HL-60 (cell line): Measurements from ENCODE around the gene SPATA31E1.

Experiments used
- GABPA ChIP-seq: IDR thresholded peaks from 2 replicates; pipeline ENCODE4 v1.6.1; 2012; ENCODE audit warnings: low read depth
- POLR2AphosphoS5 ChIP-seq: IDR thresholded peaks from 2 replicates; pipeline ENCODE4 v1.6.1; 2012; ENCODE audit warnings: low read depth
- SPI1 ChIP-seq: IDR thresholded peaks from 2 replicates; pipeline ENCODE4 v1.6.1; 2012; ENCODE audit warnings: low read depth, mild to moderate bottlenecking, borderline replicate concordance
- TF ChIP-seq, protein P1 (sequence below): IDR thresholded peaks from one replicate; pipeline ENCODE4 v1.5.1; 2011; ENCODE audit warnings: low read length, control low read depth, inconsistent platforms; ENCODE audit not compliant: insufficient read depth
- TF ChIP-seq, protein P2 (sequence below): IDR thresholded peaks from 2 replicates; pipeline ENCODE4 v1.6.1; 2012; ENCODE audit warnings: low read depth; ENCODE audit not compliant: insufficient replicate concordance

DNA sequence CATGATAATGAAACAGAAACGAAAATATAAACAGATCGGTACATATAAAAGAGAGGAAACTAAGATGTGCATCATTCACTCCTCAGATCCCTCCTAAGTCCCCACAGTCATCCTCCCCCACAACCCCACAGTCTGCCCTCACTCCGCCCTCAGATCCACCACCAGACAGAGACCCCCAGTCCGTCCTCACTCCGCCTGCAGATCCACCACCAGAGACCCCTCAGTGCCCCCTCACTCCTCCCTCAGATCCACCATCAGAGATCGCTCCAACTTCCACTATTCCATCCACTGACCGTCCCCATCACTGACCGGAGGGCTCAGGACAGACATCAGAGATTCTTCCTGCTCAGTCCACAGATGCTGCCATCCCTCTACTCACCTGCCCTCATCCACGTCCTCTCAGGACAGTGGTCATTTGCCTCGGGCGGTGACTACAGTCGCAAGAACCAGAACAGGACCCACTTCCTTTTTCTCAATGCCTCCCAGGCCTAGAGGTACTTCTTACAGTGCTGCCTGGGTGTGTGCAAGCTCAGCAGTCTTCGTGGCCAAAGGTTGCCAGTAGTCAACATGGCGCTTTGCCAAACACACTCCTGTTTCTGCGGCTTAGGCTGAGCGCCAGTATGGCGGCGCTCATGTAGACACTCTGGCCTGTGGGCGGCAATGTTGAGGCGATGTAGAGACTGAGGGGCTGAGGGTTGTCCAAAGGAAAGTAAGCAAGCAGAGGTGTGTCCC is 26.8 kb downstream of the SPATA31E1 start:
- TF ChIP-seq, protein P1, sequence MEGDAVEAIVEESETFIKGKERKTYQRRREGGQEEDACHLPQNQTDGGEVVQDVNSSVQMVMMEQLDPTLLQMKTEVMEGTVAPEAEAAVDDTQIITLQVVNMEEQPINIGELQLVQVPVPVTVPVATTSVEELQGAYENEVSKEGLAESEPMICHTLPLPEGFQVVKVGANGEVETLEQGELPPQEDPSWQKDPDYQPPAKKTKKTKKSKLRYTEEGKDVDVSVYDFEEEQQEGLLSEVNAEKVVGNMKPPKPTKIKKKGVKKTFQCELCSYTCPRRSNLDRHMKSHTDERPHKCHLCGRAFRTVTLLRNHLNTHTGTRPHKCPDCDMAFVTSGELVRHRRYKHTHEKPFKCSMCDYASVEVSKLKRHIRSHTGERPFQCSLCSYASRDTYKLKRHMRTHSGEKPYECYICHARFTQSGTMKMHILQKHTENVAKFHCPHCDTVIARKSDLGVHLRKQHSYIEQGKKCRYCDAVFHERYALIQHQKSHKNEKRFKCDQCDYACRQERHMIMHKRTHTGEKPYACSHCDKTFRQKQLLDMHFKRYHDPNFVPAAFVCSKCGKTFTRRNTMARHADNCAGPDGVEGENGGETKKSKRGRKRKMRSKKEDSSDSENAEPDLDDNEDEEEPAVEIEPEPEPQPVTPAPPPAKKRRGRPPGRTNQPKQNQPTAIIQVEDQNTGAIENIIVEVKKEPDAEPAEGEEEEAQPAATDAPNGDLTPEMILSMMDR, result no peak
- no peak for TF ChIP-seq SPI1
- no peak for TF ChIP-seq GABPA
- TF ChIP-seq POLR2AphosphoS5, result no peak
- TF ChIP-seq, protein P2, sequence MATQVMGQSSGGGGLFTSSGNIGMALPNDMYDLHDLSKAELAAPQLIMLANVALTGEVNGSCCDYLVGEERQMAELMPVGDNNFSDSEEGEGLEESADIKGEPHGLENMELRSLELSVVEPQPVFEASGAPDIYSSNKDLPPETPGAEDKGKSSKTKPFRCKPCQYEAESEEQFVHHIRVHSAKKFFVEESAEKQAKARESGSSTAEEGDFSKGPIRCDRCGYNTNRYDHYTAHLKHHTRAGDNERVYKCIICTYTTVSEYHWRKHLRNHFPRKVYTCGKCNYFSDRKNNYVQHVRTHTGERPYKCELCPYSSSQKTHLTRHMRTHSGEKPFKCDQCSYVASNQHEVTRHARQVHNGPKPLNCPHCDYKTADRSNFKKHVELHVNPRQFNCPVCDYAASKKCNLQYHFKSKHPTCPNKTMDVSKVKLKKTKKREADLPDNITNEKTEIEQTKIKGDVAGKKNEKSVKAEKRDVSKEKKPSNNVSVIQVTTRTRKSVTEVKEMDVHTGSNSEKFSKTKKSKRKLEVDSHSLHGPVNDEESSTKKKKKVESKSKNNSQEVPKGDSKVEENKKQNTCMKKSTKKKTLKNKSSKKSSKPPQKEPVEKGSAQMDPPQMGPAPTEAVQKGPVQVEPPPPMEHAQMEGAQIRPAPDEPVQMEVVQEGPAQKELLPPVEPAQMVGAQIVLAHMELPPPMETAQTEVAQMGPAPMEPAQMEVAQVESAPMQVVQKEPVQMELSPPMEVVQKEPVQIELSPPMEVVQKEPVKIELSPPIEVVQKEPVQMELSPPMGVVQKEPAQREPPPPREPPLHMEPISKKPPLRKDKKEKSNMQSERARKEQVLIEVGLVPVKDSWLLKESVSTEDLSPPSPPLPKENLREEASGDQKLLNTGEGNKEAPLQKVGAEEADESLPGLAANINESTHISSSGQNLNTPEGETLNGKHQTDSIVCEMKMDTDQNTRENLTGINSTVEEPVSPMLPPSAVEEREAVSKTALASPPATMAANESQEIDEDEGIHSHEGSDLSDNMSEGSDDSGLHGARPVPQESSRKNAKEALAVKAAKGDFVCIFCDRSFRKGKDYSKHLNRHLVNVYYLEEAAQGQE, result no peak
